ENCODE measurements around the gene MYO19. TPM values are rescaled to one million over a fixed set of nuclear protein-coding genes. Genes with fewer than 3 reads are reported as not detected.

Gene MYO19, protein sequence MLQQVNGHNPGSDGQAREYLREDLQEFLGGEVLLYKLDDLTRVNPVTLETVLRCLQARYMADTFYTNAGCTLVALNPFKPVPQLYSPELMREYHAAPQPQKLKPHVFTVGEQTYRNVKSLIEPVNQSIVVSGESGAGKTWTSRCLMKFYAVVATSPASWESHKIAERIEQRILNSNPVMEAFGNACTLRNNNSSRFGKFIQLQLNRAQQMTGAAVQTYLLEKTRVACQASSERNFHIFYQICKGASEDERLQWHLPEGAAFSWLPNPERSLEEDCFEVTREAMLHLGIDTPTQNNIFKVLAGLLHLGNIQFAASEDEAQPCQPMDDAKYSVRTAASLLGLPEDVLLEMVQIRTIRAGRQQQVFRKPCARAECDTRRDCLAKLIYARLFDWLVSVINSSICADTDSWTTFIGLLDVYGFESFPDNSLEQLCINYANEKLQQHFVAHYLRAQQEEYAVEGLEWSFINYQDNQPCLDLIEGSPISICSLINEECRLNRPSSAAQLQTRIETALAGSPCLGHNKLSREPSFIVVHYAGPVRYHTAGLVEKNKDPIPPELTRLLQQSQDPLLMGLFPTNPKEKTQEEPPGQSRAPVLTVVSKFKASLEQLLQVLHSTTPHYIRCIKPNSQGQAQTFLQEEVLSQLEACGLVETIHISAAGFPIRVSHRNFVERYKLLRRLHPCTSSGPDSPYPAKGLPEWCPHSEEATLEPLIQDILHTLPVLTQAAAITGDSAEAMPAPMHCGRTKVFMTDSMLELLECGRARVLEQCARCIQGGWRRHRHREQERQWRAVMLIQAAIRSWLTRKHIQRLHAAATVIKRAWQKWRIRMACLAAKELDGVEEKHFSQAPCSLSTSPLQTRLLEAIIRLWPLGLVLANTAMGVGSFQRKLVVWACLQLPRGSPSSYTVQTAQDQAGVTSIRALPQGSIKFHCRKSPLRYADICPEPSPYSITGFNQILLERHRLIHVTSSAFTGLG
- 60.8 to 66.2 TPM (median 63.0 TPM) in 5 replicates for total RNA-seq (2022; extraction: Qiagen RNA extraction; ENCODE audit: low read depth)

DNA sequence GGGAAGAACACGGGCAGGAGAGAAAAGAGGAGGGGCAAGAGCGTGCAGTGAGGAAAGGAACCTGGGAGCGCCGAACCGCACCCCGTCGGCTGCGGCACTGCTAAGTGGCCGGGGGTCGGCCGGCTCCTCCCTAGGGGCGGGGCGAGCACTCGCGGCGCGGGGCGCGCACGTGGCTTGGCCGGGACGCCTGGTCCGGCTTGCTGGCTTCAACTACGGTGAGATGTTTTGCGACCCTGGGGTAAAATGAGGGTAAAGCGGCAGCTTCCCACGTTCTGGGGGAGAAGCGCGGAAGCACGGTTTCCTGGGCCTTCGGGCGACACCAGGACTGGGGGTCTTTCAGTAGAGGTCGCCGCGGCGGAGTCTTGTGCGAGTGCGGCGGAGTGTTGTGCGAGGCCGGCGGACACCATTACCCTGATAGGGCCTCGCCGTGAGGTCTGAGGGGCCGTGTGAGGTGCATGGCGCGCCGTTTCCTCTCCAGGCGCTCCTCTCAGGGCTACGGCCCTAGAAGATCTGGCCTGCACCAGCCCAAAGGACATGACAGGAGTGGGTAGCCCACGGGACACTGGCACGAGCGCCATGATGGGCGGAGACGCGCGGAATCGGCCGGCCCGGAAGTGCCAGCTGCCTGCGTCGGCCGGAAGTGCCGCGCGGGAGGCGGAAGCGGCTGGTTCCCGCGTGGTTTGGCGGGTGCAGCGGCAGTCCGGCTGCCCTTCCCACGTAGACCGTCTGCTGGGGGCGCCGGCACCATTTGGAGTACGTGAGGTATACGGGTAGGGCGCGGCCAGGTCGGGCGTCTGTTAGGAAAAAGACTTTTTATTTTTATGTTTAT, at the start of gene MYO19, which contains the start of gene PIGW:
TSS of gene MYO19 (minus strand) at position 29 of the 829 bp plus-strand sequence. CDS start 2,330 bp downstream, outside the sequence.
TSS of gene PIGW (plus strand) at position 148 of the 829 bp plus-strand sequence. CDS start 2,115 bp downstream, outside the sequence.

DNA sequence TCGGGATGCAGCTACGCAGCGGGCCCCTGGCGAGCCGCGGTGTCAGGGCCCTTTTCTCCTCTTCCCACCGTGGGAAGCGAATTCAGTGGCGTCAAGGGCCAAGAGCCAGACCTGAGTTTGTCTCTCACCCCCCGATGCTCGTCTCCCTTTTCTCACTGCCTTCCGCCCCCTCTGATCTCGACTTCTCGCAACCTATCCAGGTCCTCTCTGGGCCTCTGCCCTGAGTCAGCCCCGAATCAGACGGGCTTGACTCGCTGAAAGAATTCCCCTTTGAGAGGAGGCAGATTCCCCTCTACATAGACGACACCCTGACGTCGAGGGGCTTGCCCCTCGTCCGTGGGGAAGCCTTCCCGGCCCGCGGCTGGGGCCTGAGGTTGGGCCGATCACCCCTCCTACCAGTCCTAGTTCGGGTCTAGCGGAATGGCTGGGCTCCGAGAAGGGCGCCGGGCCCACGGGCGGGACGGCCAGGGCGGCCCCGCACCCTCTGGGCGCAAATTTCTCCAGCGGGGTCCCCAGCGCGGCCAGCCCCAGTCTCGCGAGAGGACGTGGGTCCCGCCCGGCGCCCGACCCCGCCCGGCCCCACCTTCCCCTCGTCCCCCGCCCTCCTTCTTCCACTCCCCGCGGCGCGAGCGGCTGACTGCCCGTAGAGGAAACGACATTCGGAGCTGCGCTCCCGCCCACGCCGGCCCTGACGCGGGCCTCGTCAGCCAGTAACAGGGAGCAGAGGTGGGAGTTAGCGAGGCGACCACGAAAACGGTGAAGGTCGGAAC, 9.8 kb upstream of the MYO19 start, which contains the start of gene GGNBP2:
TSS of gene GGNBP2 (plus strand) at position 613 of the 770 bp plus-strand sequence. CDS start 806 bp downstream, outside the sequence.

DNA sequence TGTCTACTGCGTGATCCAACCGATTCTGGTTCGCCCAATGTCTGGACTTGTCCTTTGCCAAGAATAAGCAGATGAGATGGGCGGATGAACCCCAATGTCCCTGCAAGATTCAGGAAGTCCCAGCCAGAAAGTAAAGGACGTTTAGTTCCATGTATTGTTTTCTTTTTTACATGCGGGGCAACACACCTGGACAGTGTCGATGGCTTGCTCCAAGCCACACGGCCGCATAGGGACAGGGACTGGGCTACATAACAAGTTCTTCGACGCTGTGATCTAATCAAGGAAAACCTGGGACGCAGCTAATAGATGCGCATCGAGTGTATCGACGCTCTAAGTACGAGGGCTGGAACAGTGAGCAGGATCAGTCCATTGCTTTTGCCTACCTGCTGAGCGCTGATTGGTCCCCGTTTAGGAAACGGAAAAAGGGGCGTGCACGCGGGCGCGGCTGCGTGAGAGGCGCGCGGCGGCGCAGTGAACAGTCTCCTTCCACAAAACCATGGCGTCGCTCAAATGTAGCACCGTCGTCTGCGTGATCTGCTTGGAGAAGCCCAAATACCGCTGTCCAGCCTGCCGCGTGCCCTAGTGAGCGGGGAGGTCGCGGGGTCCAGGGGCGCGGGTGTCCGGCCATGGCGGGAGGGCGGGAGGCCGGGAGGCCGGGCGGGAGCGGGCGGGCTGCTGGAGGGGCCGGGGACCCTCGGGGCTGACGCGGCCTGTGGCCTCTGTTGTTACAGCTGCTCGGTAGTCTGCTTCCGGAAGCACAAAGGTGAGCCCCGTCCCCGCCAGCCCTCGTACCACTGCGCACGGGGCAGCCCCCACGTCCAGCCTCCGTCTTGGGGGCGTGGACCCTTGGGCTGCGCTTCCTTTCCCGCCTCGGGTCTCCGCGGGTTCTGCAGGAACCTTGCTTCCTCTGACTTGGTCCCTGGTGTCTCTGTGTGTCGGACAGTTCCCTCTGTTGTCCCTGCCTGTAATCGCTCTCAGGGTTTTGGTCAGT, 48.2 kb downstream of the MYO19 start, which contains the start of gene ZNHIT3:
TSS of gene ZNHIT3 (plus strand) at position 478 of the 991 bp plus-strand sequence. CDS start at position 497, 19 bp downstream.

Other genes with a start within 250 kb of the MYO19 start
- gene TBC1D3G, start 211.0 kb downstream of the MYO19 start, total RNA-seq (2022; extraction: Qiagen RNA extraction; ENCODE audit: low read depth) = not detected in 5 replicates
- gene TBC1D3H, start 146.4 kb downstream of the MYO19 start, total RNA-seq (2022; extraction: Qiagen RNA extraction; ENCODE audit: low read depth) = not detected in 5 replicates
- gene ZNHIT3, start 48.2 kb downstream of the MYO19 start, total RNA-seq (2022; extraction: Qiagen RNA extraction; ENCODE audit: low read depth) = 81.8 to 91.9 TPM (median 87.6 TPM) in 5 replicates
- 27.0 to 29.4 TPM (median 27.8 TPM) in 5 replicates for gene PIGW, start 119 bp upstream of the MYO19 start, total RNA-seq (2022; extraction: Qiagen RNA extraction; ENCODE audit: low read depth)
- gene GGNBP2, start 10.1 kb upstream of the MYO19 start, total RNA-seq (2022; extraction: Qiagen RNA extraction; ENCODE audit: low read depth) = 57.2 to 65.3 TPM (median 63.2 TPM) in 5 replicates
- gene DHRS11, start 57.0 kb upstream of the MYO19 start, total RNA-seq (2022; extraction: Qiagen RNA extraction; ENCODE audit: low read depth) = 7.3 to 10.4 TPM (median 9.2 TPM) in 5 replicates
- gene MRM1, start 66.7 kb upstream of the MYO19 start, total RNA-seq (2022; extraction: Qiagen RNA extraction; ENCODE audit: low read depth) = 13.7 to 20.6 TPM (median 20.0 TPM) in 5 replicates

Measured in A549 treated with DMSO at 1 μM for 4 hours (cell line).